ENCODE measurements around the gene PARD3B. TPM values are rescaled to one million over a fixed set of nuclear protein-coding genes. Genes with fewer than 3 reads are reported as not detected.

PARD3B gene
- total RNA-seq, 1 experiment from 2014 or later = 0.63 TPM

DNA sequence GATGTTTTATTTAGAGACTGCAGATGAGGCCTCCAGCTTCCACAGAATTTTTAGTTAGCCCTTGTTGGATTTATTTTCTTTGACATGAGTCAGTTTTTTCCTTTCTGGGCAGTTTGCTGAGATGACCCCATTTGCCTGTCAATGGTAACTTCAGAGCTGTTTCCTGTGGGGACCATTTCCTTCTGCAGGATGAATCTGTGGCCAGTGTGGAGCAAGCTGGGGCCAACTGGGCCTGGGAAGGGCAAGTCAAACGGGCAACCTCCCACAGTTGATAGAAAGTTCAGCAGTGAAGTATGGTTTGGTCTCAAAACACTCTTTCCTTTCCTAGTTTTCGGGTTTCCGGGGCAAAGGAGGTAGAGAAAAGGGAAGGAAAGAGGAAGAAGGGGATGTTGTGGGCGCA lies 845.6 kb downstream of the PARD3B start:
- no peak for DNase-seq (ENCODE audit: low read depth)

DNA sequence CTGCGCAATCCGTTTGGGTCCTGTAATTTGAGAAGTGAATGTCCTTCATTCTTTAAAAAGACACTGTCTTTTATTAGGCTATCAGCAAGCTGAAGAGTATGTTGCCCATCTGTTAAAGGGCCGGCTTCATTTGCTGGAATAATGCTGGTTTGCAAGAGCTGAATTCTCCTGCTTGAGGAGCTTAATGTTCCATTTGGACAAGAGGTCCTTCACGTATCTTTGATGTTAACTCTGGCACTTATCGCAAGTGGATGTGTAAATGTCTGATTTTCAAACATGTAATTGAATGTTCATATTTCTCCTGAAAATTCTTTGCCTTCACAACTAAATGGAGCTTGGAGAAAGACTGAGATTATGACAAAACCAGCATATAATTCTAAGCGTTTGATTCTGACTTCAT lies 856.2 kb downstream of the PARD3B start:
- no peak for DNase-seq (ENCODE audit: low read depth)

DNA sequence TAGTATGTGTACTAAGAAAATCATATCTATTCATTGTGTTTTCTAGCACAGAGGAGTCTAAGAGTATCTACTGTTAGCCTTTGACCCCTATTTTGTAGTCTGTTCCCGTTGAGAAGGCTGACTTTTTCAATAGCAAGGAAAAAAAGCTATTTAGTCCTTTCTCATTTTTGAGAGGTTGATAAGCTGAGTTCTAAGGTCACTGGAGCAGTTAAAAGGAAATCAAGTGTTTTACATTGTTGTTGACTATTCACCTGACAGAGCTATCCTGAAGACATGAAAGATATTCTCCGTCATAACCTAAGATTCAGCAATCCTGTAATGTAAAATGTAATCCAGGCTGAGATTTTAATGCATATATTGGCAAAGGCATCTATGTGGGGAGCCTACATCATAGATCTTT lies 856.7 kb downstream of the PARD3B start:
- no peak for DNase-seq (ENCODE audit: low read depth)

DNA sequence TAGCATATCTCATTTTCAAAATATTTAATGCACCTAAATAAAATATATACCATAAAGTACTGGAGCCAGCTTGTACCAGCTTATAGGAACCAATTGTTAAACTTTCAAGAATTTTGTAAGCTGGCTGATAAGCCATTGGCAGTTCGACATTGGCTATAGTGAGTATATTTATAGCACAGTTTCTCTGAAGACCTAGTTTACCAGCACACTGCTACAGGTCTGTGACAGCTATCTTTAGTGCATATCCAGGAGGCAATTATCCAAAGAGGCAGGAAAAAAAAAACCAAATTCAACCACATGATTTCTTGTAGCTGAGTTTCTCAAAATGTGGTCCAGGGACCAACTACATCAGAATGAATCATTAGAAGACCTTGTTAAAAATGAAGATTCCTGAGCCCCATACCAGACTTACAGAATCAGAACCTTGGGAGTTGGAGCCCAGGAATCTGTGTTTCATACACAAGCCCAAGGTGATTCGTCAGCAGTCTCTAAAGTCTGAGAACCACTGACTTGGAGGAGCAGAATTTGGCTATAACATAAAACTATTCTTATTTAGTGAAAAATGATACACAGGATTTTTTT lies 858.1 kb downstream of the PARD3B start:
- no peak for DNase-seq (ENCODE audit: low read depth)

DNA sequence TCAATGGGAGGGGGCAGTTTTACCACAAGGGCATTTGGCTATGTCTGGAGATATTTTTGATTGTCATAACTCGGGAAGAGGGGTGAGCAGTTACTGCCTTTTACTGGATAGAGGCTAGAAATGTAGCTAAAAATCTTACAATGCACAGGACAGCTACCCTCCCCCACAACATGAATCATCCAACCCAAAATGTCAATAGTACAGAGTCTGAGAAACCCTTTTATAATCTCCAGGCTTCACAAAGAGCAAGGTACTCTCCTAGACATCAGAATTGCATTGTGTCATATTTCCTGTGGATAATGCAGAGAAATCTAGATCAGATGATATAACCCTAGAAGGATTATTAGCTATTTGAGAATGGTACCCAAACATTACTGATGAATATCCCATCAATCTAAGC lies 859.9 kb downstream of the PARD3B start:
- DNase-seq (ENCODE audit: low read depth) = peak; percentile 32

DNA sequence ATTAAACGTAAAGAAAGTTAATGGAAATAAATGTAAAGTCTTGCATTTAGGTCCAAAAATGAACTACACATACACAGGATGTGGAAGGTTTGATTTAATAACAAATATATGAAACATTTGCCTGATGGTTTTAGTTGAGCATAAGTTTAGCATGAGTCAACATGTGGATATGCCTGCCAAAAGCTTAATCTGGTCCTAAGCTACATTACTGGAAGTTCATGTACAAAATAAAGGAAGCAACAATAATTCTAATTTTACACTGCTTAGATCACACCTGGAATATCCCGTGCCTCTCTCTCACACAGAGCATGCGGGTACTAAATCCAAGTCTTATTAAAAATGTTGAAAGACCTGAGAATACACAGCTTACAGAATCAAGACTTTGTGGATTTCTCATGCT lies 860.5 kb downstream of the PARD3B start:
- DNase-seq (ENCODE audit: low read depth) = peak; percentile 23

DNA sequence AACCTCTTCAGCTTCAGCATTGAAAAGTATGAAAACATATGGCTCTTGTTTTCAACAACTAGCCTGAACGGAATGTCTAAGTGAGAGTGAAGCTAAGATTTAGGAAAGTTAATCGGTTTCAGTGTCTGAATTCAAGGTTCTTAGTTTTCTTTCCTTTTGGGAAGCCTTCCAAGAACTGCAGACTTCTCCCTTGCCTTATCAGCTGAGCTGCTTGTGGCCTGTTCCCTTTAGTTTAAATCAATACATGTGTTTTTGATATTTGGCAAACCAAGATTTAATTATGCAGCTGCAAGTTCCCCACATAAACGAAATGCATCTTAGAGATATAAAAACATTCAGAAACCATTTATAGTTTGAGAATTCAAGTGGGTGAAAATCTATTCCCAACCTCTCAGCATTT lies 862.7 kb downstream of the PARD3B start:
- no peak for DNase-seq (ENCODE audit: low read depth)

DNA sequence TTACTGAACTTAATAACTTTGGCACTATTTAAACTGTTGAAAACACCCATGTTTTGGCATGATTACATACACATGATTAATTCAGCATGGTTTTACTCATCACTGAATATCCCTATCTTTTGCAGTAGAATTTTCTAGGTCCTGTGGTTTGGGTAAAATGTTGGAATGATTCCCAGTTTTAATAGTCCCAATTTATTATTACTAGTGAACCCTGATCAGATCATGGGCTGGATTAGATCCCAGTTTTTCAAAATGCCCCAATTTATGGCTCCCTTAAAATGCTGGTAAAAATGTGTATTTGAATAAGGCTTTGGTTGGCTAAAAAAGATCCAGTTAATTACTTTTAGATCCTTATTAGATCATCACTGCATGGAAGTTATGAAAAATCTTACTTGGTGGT lies 863.4 kb downstream of the PARD3B start:
- no peak for DNase-seq (ENCODE audit: low read depth)

DNA sequence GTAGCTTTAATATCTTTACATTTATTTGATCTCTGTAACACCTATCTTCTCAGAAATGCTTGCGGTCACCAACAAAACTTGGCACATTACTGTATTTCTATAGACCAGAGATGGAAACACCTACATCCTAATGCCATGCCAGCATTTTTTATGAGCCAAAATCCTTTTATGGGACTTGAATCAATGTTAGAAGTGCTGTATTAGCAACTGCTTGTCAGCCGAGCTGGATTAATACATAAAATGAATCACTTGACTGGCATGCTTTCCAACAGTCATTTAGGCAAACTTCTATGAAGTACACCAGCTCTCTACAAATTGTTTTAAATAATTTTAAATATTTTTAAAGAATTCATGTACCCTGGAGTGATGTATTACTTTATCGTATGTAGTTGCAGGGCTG lies 864.1 kb downstream of the PARD3B start:
- no peak for DNase-seq (ENCODE audit: low read depth)

DNA sequence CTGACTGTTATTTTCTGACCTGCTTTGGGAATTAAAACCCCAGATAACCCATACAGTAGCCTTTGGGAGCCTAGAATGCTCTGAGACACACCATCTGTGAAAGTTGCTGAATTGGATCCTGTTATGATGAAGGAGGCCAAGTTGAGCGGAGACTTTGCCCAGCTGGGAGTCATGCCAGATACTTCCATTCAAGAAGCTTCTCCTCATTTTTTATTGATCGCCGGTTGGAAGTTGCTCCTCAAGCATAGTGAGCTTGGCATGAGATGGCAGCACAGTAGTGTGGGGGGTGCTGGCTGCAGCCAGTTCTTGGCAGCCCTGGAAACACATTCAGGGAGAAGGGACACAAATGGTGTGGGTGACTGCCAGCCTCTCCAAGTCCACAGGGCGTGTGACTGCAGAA lies 866.3 kb downstream of the PARD3B start:
- no peak for DNase-seq (ENCODE audit: low read depth)

DNA sequence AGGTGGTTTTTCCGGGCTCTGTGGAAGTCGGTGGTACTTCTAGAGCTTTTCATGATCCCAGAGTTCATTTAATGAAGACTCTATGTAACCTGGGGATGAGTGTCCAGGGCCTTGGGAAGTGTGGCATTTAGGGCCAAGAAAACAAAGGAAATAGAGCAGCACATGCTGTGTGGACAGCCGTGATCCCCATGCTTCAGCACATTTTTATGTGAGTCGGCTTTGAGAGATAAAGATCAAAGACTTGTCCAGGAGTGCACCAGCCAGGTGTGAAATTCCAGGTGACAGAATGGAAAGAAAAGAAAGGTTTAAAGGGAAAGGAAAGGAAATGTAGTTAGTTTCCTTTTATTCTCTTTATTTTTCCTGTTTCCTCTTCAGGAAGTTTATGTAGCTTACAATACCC lies 879.1 kb downstream of the PARD3B start:
- DNase-seq (ENCODE audit: low read depth) = no peak

DNA sequence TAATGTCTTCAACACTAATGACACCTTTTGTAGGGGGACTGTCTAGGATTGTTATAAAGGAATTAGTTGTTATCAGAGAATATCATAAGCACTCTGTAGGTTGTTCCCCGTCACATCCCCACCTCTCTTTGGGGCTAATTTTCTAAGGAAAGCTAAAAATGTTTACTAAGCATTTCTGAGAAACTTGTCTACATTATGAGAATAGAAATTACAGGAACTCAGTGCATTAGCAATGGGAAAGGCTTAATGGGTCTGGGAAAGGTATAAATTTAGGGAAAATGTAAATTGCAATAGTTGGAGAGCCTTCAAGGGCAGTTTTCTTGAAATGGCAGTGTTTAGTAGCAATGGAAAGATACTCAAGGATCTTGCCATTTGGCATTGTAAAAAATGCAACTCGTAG lies 879.8 kb downstream of the PARD3B start:
- DNase-seq (ENCODE audit: low read depth) = no peak

DNA sequence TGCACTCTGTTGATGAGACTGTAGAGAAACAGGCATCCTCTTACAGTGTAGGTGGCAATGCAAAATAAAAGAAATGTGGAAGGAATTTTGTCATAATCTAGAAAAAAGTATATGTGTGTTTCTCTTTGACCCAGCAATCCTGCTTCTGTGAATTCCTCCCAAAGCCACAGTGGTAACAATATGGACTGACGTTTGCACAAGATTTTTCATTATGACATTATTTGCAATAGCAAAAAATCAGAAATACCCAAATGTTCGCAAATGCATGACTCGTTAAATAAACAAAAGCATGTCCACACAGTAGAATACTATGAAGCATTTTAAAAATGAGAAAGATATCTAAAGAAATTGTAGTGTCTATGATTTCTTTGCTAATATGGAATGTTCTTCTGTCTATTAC lies 881.8 kb downstream of the PARD3B start:
- no peak for DNase-seq (ENCODE audit: low read depth)

DNA sequence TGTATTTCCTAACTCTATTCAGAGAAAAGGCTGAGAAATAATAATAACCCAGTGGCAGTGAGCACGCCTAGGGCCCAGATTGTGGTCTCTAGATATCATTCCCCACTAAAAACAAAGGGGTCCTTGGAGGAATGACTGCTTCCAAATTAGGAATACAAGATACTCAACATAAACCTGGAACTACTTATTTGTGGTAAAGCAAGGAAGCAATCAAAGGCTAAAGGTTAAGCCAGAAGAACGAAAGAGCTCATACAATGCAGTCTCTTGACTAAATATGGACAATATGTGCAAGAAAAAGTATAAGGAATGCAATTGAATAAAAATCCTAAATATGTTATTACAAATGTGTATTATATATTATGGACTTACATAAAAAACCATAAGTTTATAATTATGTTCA lies 883.5 kb downstream of the PARD3B start:
- DNase-seq (ENCODE audit: low read depth) = no peak

DNA sequence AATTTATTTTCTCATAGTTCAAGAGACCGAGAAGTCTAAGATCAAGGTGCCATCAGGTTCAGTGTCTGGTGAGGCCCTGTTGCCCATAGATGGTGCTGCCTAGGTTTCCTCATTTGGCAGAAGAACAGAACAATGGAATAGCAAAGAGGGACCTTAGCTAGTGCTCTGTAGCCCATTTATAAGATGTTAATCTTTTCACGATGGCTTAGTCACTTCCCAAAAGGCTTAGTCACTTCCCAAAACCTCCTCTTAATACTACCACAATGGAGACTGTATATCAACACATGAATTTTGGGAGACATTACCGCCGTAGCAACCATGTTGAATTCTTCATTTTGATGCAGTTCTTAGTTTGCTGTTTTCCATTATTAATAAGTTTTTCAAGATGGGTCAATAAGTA lies 890.7 kb downstream of the PARD3B start:
- DNase-seq (ENCODE audit: low read depth) = peak; percentile 51

DNA sequence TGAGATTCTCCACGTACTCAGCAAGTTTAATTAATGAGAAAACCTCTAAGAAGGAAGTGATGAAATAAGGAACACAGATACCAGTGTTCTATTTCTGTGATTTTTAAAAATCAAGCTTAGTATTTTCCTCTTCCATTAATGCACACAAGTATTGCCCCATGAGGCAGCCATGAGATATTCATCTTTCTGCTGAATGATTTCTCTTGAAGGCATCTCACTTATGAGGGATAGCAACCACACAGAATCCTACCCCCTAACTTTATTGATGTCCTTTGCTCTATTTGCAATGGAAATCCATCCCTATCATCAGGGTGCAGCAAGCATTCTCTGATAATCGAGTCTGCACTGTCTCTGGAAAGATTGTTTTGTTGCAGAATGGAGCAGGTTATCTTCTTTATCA lies 893.0 kb downstream of the PARD3B start:
- no peak for DNase-seq (ENCODE audit: low read depth)

DNA sequence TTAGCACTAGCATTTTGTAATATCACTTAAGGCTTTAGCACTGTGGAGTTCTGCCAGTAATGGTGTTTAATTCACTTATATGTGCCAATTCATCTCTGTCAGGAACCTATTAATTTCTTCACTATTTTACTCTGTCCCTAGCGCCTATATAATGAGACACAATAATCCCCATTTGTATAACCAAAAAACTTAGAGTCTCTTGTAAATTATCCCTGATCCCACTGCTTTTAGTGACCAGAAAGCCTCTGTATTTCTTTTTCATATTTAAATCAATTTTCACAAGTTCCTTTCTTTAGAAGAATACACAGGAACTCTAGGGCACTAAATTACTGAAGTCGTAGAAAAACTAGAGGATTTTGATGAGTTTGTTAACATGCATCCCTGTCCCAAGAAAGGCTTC lies 894.3 kb downstream of the PARD3B start:
- DNase-seq (ENCODE audit: low read depth) = no peak

DNA sequence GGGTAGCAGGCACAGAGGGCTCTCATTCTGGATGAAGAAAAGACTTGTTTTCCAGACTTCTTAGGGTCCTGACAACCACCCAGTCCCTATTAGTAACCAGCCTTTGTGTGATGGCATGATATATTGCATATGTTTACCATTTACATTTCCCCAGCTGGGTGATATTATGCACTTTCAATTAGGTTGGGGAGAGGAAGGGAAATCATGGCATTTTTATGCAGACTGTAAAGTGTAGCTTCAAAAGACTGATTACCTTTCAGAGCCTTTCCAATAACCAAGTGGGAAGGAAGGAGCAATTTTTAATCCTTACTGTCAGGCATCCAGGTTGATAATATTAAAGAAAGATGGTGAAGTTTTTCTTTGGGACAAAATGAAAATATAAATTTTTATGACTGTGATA lies 896.2 kb downstream of the PARD3B start:
- no peak for DNase-seq (ENCODE audit: low read depth)

DNA sequence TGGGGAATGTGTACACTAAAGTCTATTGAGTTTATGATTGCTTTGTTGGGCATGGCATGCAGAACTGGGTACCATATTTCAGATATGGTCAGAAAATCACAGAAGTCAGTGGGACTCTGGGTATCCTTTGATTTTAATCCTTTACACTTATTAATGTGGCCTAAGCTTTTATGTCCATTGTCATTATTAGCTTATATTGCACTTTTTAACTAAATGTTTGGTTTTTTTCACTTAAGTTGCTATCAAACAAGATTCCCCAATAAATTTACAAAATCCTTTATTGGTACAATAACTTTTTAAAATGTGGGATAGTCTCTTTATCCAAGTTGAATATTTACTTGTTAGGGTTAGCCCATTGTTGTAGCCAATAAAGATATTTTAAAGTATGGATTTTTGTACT lies 902.9 kb downstream of the PARD3B start:
- no peak for DNase-seq (ENCODE audit: low read depth)

DNA sequence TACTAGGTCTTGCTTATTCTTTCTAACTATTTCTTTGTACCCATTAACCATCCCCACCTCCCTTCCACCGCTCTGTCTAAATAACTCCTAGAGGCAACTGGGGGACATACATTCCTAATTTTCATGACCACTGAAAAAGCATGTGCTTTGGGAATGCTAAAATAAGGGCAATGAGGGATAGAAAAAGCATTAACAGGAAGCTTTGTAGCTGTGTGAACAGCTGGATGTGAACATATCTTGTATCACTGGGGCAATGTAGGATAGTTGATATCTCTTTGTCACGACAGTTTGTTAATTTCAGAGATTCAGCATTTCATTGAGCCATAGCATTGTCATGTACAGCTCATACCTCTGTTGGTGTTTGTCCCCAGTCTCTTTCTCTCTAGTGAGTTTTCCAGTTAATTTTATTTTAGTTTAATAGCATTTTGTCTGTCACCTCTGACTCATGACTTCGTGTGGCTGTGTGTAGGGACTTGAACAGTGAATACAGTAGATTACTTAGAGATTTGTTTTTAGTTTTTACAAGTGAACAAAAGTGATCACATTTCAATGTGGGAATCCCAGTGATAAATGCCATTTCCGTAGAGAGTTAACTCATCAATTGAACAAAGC lies 906.7 kb downstream of the PARD3B start:
- no peak for DNase-seq (ENCODE audit: low read depth)

DNA sequence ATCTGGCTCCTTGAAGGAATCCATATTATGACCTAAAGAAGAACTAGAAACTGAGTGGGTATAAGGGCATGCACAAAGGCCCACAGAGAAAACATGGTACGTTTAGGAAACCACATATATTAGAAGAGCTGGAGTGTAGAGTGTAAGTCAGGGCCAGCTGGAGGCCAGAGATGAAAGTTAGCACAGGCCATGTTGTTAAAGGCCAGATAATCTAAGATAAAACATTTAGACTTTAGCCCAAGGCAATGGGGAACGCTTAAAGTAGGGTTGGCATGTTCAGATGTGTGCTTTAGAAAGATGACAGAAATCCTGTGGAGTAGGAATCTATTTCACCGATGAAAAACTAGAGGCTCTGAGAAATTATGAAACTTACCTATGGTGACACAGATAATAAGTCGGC lies 907.9 kb downstream of the PARD3B start:
- no peak for DNase-seq (ENCODE audit: low read depth)

DNA sequence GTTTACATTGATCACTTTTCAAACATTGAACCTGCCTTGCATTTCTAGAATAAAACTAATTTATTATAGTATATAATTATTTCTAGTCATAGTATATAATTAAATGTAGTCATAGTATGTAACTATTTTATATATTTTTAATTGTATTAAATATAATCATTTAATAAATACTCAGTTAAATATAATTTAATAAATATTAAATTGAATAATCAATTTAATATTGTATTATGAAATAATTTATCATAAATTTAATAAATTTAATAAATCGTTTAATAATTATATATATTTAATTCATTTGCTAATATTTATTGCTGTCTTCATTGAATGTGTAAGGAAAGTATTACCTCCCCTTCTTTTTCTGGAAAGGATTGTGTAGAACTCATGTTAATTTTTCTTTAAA lies 911.4 kb downstream of the PARD3B start:
- no peak for DNase-seq (ENCODE audit: low read depth)

DNA sequence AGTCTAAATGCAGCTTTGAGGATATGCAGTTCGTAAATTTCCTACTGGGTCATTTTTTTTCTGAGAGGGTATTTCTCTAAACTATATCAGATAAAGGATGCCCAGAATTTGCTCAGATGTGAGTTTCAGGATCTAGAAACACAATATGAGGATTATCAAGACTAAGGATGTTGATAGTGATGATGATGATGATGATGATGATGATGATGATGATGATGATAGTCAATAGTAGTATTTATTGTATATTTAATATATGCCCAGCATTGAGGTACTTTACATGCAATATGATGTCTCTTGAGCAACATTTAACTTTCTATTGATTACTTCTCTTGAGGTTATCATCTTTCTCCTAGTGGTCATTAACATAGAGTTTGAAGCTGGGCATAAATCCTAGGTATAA lies 914.9 kb downstream of the PARD3B start:
- no peak for DNase-seq (ENCODE audit: low read depth)

DNA sequence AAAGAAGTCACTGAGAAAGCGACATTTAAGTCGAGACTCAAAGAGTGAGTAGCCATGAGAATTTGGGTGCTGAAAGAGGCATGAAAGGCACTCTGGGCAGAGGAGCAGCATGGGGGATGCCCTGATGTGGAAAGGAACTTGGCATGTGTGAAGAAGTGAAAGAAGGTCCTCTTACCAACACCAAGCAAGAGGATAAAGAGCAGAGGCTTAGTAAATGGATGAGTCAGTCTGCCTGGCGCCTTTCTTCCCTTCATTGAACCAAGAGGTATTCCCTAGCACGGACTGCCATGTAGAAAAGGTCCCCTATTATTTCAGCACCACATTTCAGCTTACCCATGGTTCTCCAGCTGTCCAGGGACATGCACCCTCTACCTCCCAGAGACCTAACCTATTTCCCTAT lies 915.9 kb downstream of the PARD3B start:
- DNase-seq (ENCODE audit: low read depth) = peak; percentile 4
